Measurements from ENCODE around the gene MIDN.

Gene MIDN

DNA sequence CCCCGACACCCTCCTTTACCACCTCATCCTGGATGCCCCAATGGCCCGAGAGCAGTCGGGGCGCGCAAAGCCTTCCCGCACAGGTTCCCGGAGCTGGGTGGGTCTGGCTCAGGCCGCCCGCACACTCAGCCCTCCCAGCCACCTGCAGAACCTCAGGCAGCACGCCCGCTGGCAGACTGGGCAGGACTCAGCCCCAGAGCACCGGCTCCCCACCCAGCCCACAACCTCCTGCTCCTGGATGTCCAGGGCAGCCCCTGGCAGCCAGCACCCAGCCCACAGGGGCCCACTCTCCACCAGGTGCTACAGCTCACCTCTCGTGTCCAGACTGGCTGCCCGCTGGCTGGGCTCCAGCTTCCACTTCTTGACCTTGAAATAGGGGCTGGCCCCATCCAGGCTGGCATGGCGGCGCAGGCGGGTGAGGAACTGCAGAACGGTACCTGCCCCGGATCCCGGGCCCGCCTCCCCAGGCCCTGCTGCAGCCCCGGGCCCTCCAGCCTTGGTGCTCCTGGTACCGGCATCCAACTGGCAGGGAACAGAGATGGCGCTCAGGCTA, 15.2 kb upstream of the MIDN start:
- no peak for DNase-seq (ENCODE audit: low read depth in 2 of 2)

DNA sequence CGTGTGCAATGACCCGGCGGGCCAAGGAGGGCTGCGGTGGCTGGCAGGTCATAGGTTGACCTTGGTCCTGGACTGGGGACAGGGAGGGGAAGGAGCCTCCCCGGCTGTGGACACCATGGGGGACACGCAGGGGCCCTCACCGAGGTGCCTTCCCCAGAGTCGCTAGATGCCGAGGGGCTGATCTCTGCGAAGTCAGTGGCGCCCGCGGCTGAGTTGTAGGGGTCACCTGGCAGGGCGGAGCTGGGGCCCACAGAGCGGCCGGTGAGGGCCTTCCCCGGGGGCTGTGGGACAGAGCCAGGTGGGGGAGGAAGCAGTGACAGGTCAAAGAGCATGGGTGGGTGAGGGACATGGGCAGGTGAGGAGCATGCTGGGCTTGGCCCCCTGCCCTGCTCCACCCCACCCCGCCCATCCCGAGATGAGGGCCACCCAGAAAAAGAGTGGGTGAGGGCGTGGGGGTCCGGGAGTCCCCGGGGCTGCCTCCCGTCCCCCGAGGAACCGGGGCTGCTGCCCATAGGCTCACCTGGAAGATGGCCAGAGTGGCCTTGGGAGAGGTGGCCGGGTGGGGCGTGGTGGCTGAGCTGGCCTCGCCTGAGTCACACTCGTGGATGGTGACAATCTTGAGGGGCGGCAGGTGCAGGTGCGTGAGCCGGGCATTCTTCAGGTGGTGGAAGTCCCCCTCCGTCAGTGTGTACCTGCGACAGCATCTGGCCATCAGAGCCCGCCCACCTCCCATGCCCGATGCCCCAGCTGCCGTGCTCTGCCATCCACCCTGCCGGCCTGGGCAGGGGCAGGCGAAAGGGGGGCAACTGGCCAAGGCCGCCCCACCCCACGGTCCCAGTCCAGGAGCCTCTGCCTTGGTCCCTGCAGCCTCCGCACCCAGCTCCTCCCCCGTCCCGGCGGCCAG, 14.1 kb upstream of the MIDN start:
- no peak for DNase-seq (ENCODE audit: low read depth in 2 of 2)

DNA sequence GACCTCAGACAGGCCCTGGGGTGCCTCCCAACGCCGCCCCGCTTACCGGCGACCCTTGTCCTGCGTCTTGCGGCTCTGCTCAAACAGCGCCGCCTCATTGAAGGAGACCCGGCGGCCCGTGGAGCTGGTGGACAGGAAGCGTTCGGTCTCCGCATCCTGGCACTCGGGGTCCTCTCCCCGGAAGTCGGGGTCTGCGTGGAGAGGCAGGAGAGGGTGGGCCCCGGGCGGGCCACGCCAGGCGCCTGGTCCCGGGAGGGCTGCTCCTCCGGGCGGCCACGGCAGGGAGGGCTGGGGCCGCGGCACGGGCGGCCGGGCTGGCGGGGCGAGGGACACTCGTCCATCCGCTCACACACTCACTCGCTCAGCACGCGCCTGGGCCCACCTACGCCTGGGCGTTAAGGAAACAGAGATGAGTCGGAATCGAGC, 13.4 kb upstream of the MIDN start:
- DNase-seq (ENCODE audit: low read depth in 2 of 2): no peak

DNA sequence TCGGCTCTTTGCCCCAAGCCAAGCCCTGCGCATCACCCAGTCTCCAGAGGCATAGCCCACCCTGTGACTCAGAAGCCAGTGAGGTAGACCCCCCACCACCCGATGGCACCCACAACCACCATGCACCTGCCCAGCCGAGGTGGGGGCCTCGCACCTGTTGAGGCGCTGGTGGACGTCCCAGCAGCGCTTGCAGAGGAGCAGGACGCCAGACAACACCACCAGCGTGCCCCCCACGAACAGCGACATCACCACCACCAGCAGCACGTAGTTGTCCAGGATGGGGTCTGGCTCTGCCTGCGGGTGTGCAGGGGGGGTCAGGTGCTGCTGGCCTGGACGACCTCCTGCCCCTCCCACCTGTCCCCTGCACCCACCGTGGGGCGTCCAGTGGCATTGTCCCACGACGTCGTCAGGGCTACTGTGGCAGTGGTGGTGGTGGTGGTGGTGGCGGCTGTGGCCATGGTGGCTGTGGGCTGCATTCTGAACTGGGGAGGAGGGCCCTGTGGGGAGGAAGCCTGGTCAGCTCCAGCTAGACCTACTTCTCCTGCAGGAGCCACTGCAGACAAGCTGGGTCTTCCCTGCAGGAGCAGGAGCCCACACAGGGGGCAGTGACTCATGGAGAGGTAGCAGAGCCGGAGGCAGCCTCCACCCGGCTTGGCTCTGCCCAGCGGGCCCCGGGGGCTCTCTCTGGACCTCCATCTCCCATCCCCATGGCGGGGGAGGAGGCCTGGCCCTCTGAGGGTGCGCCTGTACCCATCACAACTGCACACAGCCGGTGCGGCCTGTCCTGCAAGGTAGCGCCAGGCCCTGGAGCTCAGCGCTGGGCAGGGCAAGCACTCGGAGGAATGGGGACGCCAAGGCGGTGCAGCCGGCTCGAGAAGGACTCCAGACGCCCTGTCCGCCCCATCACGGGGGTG, 12.5 kb upstream of the MIDN start:
- DNase-seq (ENCODE audit: low read depth in 2 of 2): no peak

DNA sequence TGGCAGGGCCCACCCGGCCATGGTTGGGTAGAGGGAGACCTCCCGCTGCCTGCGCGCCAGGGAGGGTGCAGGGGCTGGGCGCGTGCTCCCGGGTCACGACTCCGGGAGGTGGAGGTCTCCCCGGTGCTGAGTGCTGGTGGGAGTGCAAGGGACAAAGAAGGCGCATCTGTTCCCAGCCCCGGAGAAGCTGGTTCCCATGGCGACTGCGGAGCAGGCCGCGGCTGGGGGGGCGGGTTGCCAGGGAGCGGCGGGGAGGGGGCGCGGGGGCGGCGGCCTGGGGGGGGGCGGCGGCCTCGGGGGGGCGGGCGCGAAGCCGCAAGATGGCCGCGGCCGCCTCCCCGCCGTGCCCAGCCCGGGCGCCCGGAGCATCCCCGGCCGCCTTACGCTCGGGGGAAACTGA, 11.8 kb upstream of the MIDN start:
- no peak for DNase-seq (ENCODE audit: low read depth in 2 of 2)

DNA sequence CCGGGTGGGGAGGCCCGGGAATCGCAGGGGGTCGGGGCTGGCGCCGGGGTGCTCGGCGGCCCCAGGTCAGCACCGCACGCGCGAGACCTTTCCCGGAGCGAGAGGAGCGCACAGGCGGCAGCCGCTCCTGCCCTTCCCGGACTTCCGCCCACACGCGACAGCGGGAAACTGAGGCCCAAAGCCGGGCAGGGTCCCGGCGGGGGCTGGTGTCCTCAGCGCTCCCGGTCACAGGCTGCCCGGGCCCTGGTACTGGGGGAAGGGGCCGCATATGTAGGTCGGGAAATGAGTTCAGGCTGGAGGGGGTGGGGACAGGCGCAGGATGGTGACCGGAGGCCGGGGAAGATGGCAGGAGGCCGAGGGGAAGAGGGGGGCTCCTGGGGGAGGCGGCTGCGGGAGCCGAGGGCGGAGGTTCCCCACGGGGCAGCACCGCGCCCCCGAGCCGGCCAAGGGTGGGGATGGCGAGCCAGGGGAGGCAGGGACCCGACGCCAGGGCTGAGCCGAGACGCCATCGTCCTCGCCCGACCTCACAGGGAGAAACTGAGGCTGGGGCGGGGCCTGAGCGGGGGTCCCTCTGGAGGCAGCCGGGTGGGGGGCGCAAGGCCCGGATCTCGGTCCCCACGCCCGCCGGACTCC, 11.2 kb upstream of the MIDN start:
- no peak for DNase-seq (ENCODE audit: low read depth in 2 of 2)

DNA sequence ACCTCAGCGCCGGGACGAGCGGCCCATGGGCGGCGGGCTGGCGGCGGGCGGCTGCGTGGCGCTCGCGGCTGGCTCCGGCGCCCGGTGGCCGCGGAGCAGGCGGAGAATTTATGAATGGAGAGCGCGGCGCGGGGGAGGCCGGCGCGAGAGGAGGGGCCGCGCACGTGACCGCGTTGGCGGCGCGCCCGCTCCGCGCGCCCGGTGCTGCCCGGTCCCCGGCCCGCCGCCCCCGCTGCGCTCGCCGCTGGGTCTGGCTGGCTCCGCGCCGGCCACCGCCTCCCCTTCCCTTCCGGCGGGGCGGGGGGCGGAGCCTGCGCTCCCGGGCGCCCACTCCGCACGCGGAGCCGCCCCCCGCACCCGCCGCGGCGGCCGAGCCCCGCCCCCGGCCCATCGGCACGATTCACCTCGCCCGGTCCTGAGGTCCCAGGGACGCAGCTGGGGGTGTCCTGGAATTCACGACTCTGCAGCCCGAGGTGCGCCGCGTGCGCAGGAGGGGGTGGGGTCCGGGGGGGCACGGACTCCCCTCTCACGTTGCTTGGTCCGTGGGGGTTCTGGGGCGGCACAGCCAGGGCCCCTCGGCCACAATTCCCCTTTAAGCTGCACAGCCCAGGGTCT, 10.5 kb upstream of the MIDN start, which contains the start of gene CBARP:
Gene CBARP (minus strand): TSS at position 252 of the 615 bp plus-strand sequence. CDS start 1,905 bp downstream, outside the sequence.
- DNase-seq (ENCODE audit: low read depth in 2 of 2): no peak

DNA sequence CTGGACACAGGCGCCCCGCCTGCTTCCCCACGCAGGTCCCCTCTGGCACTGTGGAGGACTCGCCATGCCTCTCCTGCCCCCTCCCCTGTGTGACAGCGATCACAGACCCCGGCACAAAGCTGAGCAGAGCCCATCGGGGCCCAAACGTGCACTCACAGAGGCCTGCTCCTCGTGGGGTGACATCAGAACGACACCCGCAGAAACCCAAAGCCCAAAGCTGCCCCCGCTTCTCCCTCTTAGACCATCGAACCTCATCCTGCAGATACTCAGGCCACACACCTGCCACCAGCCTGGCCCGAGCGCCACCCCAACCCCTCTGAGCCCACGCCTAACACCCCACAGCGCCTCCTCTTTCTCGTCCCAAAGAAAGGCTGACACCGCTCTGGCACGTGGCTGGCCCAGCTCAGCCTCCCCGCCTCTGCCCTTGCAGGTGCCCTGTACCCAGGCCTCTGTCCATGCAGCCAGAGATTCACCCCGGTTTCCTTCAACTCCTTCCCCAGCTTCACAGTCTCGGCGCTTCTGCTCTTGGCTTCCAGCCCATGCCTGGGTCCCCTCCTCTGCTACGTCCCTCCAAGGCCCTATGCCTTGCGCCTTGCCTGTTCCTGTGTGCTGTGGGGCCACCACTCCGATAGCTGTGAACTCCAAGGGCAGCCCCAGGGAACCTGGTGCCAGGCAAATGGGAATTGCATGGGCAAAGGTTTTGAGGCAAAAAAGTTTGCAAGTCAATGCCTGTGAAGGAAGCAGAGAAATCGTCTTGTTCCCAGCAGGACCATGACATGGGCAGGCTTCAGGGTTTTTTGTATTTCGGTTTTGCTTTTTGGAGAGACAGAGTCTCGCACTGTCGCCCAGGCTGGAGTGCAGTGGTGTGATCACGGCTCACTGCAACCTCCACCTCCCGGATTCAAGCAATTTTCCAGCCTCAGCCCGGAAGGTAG, 9.7 kb upstream of the MIDN start:
- DNase-seq (ENCODE audit: low read depth in 2 of 2): no peak

DNA sequence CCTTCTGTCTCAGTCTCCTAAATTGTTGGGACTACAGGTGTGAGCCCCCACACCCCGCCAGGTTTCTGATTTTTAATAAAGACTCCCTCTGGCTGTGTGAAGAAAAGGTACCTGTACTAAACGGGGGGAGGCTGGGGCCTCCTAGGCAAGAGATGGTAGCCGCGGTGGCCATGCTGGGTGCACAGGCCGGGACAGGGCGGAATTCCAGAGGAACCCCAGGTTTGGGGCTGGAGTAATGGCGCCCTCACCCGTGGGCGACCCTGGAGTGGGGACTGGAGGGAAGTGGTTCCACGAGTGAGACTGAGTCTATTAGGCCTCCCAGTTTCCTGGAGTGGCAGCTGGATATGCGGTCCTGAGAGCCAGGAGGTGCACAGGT, 9.0 kb upstream of the MIDN start:
- DNase-seq (ENCODE audit: low read depth in 2 of 2): no peak

DNA sequence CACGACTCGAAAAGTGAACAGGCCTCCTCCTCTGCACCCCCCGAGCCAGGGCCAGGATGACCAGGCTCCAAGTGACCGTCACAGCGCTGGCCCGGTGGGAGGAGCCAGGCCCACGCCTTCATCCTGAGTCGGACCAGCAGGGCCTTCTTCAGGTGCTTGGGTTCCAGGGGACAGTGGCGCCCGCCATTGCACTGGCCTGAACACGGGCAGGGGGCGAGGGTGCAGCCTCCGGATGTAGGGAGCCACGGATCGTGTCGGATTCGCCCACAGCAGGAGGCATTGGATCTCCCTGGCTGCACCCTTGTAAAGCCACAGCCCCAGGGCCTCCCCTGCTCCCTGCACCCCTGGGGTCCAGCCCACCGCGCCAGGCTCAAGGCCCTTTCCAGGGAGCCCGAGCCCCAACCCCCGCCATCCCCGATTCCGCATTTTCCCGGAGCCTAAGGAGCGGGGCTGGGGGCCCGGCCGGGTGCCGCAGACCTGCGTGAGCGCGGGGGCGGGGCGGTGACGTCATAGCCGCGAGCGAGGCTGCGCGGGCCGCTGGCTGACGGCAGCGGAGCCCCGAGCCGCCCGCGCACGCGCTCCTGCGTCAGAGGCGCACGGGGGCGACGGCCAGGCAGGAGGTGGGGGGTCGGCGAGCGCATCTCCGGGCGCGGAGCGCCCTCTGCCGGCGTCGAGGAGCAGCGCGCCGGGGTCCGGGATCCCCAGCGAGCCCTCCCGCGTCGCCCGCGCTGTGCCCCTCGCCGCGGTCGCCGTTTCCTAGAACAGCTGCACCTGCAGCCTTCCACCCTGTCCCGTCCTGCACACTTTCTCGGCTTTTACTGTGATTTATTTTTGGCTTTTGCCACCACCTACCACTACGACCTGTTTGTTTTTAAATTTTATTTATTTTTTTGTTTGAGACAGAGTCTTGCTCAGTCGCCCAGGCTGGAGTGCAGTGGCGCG, 8.3 kb upstream of the MIDN start:
- DNase-seq (ENCODE audit: low read depth in 2 of 2): peak; percentile 89 to 99

DNA sequence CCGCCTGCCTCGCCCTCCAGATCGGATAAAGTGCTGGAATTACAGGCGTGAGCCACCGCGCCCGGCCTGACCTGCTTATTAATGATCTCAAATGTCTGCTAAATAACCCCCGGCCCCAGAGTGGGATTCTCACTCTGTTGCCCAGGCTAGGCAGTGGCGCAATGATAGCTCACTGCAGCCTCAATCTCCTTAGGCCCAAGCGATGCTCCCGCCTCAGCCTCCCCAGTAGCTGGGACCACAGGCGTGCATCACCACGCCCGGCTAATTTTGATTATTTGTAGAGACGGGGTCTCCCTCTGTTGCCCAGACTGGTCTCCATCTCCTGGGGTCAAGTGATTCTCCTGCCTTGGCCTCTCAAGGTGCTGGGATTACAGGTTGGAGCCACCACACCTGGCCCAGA, 7.5 kb upstream of the MIDN start:
- no peak for DNase-seq (ENCODE audit: low read depth in 2 of 2)

DNA sequence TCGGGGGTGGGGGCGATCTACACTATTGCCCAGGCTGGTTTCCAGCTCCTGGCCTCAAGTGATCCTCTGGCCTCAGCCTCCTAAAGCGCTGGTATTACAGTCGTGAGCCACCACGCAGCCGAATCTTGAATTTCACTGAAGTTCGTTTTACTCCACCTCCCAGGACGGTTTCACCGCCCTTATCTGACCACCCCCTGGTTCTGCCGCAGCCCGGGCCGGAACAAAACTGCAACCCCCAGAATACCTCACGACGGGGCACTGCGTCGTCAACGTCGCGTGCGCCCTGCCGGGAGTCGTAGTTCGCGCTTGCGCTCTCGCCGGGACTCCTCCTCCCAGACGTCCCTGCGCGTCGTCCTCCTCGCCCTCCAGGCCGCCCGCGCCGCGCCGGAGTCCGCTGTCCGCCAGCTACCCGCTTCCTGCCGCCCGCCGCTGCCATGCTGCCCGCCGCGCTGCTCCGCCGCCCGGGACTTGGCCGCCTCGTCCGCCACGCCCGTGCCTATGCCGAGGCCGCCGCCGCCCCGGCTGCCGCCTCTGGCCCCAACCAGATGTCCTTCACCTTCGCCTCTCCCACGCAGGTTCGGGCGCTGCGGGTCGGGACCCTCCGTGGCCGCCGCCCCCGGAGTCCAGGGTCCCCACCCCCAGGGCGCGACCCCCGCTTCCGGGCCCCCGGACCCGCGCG, 6.8 kb upstream of the MIDN start, which contains the start of gene ATP5F1D:
Gene ATP5F1D (plus strand): TSS at position 335 of the 679 bp plus-strand sequence. CDS start 100 bp downstream, at position 435.
- DNase-seq (ENCODE audit: low read depth in 2 of 2): peak; percentile 90 to 96

DNA sequence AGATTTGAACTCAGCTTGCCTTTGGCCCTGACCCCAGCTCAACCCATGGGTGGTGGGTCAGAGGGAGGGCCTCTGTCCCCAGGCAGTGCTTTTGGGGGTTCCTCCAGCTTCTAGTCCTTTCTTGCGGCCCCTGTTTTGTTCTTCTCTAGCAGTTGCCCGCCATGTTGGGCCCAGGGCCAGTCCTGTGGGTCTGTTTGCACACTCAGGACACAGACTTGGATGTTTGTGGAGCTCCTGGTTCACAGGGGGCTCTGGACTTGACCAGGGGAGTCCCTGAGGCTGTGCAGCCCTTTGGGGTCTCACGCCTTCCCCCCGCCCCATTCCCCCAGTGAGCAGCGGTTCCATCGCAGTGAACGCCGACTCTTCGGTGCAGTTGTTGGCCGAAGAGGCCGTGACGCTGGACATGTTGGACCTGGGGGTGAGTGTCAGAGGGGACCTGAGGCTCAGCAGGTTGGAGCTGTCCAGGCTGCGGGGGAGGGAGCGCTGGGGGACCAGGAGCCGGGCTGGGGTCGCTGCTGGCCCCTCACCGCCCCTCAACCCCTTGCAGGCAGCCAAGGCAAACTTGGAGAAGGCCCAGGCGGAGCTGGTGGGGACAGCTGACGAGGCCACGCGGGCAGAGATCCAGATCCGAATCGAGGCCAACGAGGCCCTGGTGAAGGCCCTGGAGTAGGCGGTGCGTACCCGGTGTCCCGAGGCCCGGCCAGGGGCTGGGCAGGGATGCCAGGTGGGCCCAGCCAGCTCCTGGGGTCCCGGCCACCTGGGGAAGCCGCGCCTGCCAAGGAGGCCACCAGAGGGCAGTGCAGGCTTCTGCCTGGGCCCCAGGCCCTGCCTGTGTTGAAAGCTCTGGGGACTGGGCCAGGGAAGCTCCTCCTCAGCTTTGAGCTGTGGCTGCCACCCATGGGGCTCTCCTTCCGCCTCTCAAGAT, 4.4 kb upstream of the MIDN start:
- DNase-seq (ENCODE audit: low read depth in 2 of 2): peak; percentile 79 to 84

DNA sequence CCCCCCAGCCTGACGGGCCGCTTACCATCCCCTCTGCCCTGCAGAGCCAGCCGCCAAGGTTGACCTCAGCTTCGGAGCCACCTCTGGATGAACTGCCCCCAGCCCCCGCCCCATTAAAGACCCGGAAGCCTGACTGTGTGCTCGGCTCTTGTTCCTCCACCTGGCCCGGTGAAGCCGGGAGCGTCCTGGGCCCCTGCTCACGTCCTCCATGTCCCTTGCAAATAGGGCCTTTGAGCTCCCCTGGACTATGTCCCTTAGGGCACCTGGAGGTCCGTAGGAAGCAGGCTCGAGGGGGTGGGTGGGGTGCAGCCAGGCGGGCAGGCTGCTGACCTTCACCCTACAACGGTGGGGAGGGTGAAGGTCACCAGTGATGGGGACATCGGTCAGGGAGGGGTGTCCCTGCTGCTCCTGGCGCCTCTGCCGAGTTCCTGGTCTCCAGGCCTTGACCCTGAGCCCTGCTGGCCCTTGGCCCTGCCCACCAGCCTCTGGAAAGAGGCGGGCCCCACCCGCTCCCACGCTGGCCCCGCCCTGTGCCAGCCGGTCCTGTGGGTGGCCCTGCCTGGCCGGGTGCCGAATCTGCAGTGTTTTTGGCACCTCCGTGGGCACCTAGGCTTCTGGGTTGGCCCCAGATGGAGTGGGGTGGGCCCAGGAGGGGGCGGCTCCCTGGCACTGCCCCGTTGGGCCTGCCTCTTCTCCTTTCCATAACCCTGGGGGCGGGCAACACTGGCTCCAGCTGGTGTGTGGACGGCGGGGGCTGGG, 3.5 kb upstream of the MIDN start:
- no peak for DNase-seq (ENCODE audit: low read depth in 2 of 2)

DNA sequence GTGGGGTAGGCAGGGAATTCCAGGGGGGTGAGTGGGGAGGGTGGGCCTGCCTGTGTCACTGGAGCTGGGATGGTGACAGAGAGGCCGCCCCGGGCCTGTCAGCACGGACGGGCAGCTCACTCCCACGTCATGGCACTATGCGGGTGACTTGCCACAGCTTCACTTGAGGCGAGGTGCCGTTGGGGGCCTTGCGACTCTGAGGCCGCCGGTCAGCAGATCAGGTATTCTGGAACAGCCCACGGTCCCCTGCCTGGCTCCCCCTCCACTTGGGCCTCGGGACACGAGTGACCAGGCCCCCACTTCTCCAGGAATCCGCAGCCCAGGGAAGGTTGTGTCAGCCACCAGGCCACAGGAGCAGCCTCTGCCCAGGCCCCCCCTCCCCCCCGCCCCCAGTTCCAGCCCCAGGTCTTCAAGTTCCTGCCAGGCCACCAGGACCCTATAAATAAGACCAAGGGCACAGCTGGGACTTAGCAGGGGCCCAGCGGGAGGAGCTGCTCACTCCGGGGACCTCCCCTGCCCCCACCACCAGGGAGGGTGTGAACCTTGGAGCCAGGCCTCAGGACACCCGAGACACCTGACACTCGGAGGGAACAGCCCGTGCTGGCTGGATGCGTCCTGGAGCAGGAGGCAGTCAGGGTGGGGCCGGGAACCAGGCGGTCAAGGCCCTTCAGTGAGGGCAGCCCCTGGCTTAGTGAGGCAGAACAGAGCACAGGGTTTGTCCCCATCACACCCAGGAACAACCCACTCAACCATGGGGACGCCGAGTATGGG, 2.7 kb upstream of the MIDN start:
- DNase-seq (ENCODE audit: low read depth in 2 of 2): no peak
